ENCODE measurements around the gene ATG7. TPM values are rescaled to one million over a fixed set of nuclear protein-coding genes. Genes with fewer than 3 reads are reported as not detected.

The ATG7 gene
- total RNA-seq, 1 experiment from 2014 or later = 29.3 TPM

DNA sequence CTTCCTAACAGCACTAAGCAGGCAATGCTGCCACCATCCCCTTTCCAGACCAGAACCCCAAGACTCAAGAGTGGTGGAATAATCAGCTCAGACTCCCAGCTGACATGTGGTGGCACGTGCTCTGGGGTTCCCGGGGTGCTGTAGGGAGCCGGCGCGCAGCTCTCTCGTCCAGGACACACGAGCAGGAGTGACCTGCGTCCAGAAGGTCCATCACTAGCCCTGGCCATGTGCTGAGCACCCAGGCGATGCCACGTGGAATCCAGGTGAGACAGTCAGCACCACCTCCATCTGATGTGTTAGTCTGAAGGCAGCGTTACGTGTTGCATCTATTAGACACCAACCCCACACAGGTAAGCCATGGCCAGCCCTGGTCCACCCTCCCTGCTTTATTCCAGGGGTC lies 293.3 kb downstream of the ATG7 start:
- no peaks in the 10 kb centered on the region for H3K9me3 ChIP-seq (ENCODE audit: control insufficient read depth in 1 of 2, insufficient read depth in 1 of 2, low read depth in 1 of 2, low read length in 2 of 2)
- no peaks in the 10 kb centered on the region for H4K20me1 ChIP-seq (ENCODE audit: insufficient read depth)
- no peak for TF ChIP-seq EZH2 (IDR thresholded peaks at IDR 0.05)
- no peak for TF ChIP-seq SRF (IDR thresholded peaks at IDR 0.05; ENCODE audit: low read depth)
- TF ChIP-seq ZFX (IDR thresholded peaks at IDR 0.05) = no peak
- TF ChIP-seq CBX3 (IDR thresholded peaks at IDR 0.05; ENCODE audit: low read depth) = no peak
- TF ChIP-seq POLR2AphosphoS5 (IDR thresholded peaks at IDR 0.05; ENCODE audit: low read depth, low read length) = no peak
- no peak for TF ChIP-seq TCF7L2 (IDR thresholded peaks at IDR 0.05; ENCODE audit: borderline replicate concordance, extremely low read depth, insufficient read depth, insufficient read length)
- TF ChIP-seq SP1 (IDR thresholded peaks at IDR 0.05; ENCODE audit: low read depth) = no peak
- TF ChIP-seq JUND (IDR thresholded peaks at IDR 0.05) = no peak
- TF ChIP-seq CEBPB (IDR thresholded peaks at IDR 0.05; ENCODE audit: low read depth) = no peak
- TF ChIP-seq, protein P1, sequence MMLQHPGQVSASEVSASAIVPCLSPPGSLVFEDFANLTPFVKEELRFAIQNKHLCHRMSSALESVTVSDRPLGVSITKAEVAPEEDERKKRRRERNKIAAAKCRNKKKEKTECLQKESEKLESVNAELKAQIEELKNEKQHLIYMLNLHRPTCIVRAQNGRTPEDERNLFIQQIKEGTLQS (IDR thresholded peaks at IDR 0.05) = no peak
- no peaks in the 10 kb centered on the region for H3K36me3 ChIP-seq (ENCODE audit: control insufficient read depth in 1 of 2, insufficient read depth in 2 of 2, low read length in 2 of 2)
- DNase-seq (ENCODE audit: low read depth, low spot score) = no peak
- H3K9me2 ChIP-seq (ENCODE audit: insufficient read depth) = no peaks in the 10 kb centered on the region
- H3K27ac ChIP-seq (ENCODE audit: low read depth, low read length) = no peak overlapping the region
- CTCF ChIA-PET = no interaction called here
- H2AFZ ChIP-seq (ENCODE audit: low read depth, low read length, poor library complexity, severe bottlenecking) = no peak overlapping the region
- H3K4me3 ChIP-seq (replicated peaks in 1 of 2; ENCODE audit: low read depth in 1 of 2, low read length in 2 of 2) = no peak overlapping the region
- no peak overlapping the region for H3K4me2 ChIP-seq (ENCODE audit: low read length)
- POLR2A ChIA-PET = no interaction called here
- H3K4me1 ChIP-seq (ENCODE audit: control insufficient read depth in 1 of 2, insufficient read depth in 2 of 2, low read length in 2 of 2) = peaks cover 30 to 35% of the 10 kb centered on the region in 2 experiments
- BruUV-seq (replicated peaks) = no TSS peak
- RAD21 ChIA-PET (ENCODE audit: low non-redundant PET in 1 of 2, low total read pairs in 2 of 2, uncharacterized antibody in 2 of 2, unreplicated experiment in 2 of 2) = no interaction called here
- no peak for ATAC-seq
- H3K27me3 ChIP-seq (ENCODE audit: insufficient read depth, low read length) = no peaks in the 10 kb centered on the region
- H3K9ac ChIP-seq (ENCODE audit: low read length) = no peak overlapping the region
- intact Hi-C loops (cut with micrococcal nuclease) = no loop called here
- peaks cover 3% of the 10 kb centered on the region; the same call in 1 of the 2 replicates for H3K79me2 ChIP-seq (ENCODE audit: insufficient read depth, low read length)

DNA sequence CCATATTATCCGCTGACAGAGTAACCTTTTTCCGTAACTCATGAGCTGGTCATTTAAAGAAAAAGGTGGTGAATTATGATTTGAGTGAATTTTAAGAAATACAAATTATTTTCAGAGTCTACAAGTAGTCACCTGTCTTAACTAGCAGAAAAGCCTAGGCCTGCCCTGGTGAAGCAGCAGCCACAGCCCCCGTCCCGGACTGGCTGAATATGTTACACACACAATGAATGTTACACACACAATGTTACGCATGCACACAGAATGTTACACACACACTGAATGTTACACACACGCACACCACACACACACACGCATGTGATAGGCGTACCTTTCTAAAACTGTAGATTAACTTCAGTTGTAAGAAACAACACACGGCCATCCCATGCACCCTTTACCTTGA lies 293.7 kb downstream of the ATG7 start:
- no peak overlapping the region for H3K9ac ChIP-seq (ENCODE audit: low read length)
- H3K27me3 ChIP-seq (ENCODE audit: insufficient read depth, low read length) = no peaks in the 10 kb centered on the region
- H2AFZ ChIP-seq (ENCODE audit: low read depth, low read length, poor library complexity, severe bottlenecking) = no peak overlapping the region
- BruUV-seq (replicated peaks) = no TSS peak
- no peaks in the 10 kb centered on the region for H4K20me1 ChIP-seq (ENCODE audit: insufficient read depth)
- H3K4me3 ChIP-seq (replicated peaks in 1 of 2; ENCODE audit: low read depth in 1 of 2, low read length in 2 of 2) = no peak overlapping the region
- ATAC-seq (no peak), DNase-seq (ENCODE audit: low read depth, low spot score) (no peak)
- ChIA-PET CTCF (no interaction called here), POLR2A (no interaction called here), RAD21 (ENCODE audit: low non-redundant PET in 1 of 2, low total read pairs in 2 of 2, uncharacterized antibody in 2 of 2, unreplicated experiment in 2 of 2) (no interaction called here)
- intact Hi-C loops (cut with micrococcal nuclease) = no loop called here
- H3K36me3 ChIP-seq (ENCODE audit: control insufficient read depth in 1 of 2, insufficient read depth in 2 of 2, low read length in 2 of 2) = no peaks in the 10 kb centered on the region
- H3K9me3 ChIP-seq (ENCODE audit: control insufficient read depth in 1 of 2, insufficient read depth in 1 of 2, low read depth in 1 of 2, low read length in 2 of 2) = no peaks in the 10 kb centered on the region
- no peak overlapping the region for H3K4me2 ChIP-seq (ENCODE audit: low read length)
- H3K9me2 ChIP-seq (ENCODE audit: insufficient read depth) = no peaks in the 10 kb centered on the region
- H3K27ac ChIP-seq (ENCODE audit: low read depth, low read length) = no peak overlapping the region
- H3K4me1 ChIP-seq (ENCODE audit: control insufficient read depth in 1 of 2, insufficient read depth in 2 of 2, low read length in 2 of 2) = peaks cover 30 to 40% of the 10 kb centered on the region in 2 experiments
- peaks cover 3% of the 10 kb centered on the region; the same call in 1 of the 2 replicates for H3K79me2 ChIP-seq (ENCODE audit: insufficient read depth, low read length)
- TF ChIP-seq EGR1 (IDR thresholded peaks at IDR 0.05; ENCODE audit: low read depth) (no peak), CEBPB (IDR thresholded peaks at IDR 0.05; ENCODE audit: low read depth) (no peak), FOSL1 (IDR thresholded peaks at IDR 0.05; ENCODE audit: low read depth) (no peak), EZH2phosphoT487 (IDR thresholded peaks at IDR 0.05; ENCODE audit: borderline replicate concordance) (no peak), CBX3 (IDR thresholded peaks at IDR 0.05; ENCODE audit: low read depth) (no peak), SIN3A (IDR thresholded peaks at IDR 0.05; ENCODE audit: low read depth) (no peak), EZH2 (IDR thresholded peaks at IDR 0.05) (no peak), JUND (IDR thresholded peaks at IDR 0.05) (no peak), YY1 (IDR thresholded peaks at IDR 0.05; ENCODE audit: extremely low read depth, insufficient replicate concordance, low read depth, low read length) (no peak), SP1 (IDR thresholded peaks at IDR 0.05; ENCODE audit: low read depth) (no peak), SRF (IDR thresholded peaks at IDR 0.05; ENCODE audit: low read depth) (no peak)
- TF ChIP-seq, protein P2, sequence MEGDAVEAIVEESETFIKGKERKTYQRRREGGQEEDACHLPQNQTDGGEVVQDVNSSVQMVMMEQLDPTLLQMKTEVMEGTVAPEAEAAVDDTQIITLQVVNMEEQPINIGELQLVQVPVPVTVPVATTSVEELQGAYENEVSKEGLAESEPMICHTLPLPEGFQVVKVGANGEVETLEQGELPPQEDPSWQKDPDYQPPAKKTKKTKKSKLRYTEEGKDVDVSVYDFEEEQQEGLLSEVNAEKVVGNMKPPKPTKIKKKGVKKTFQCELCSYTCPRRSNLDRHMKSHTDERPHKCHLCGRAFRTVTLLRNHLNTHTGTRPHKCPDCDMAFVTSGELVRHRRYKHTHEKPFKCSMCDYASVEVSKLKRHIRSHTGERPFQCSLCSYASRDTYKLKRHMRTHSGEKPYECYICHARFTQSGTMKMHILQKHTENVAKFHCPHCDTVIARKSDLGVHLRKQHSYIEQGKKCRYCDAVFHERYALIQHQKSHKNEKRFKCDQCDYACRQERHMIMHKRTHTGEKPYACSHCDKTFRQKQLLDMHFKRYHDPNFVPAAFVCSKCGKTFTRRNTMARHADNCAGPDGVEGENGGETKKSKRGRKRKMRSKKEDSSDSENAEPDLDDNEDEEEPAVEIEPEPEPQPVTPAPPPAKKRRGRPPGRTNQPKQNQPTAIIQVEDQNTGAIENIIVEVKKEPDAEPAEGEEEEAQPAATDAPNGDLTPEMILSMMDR (IDR thresholded peaks at IDR 0.05 in 2 of 3, conservative IDR thresholded peaks at IDR 0.05 in 1 of 3; ENCODE audit: borderline replicate concordance in 1 of 3, insufficient read depth in 1 of 3, low read depth in 2 of 3, low read length in 2 of 3) = no peak
- TF ChIP-seq, protein P3, sequence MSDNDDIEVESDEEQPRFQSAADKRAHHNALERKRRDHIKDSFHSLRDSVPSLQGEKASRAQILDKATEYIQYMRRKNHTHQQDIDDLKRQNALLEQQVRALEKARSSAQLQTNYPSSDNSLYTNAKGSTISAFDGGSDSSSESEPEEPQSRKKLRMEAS (IDR thresholded peaks at IDR 0.05) = no peak
- TF ChIP-seq, protein P4, sequence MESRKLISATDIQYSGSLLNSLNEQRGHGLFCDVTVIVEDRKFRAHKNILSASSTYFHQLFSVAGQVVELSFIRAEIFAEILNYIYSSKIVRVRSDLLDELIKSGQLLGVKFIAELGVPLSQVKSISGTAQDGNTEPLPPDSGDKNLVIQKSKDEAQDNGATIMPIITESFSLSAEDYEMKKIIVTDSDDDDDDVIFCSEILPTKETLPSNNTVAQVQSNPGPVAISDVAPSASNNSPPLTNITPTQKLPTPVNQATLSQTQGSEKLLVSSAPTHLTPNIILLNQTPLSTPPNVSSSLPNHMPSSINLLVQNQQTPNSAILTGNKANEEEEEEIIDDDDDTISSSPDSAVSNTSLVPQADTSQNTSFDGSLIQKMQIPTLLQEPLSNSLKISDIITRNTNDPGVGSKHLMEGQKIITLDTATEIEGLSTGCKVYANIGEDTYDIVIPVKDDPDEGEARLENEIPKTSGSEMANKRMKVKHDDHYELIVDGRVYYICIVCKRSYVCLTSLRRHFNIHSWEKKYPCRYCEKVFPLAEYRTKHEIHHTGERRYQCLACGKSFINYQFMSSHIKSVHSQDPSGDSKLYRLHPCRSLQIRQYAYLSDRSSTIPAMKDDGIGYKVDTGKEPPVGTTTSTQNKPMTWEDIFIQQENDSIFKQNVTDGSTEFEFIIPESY (IDR thresholded peaks at IDR 0.05; ENCODE audit: extremely low read depth, insufficient replicate concordance, low read length) = no peak

Measured in HCT116 (cell line).